ENCODE results near the gene S100A4. TPM values are rescaled to one million over a fixed set of nuclear protein-coding genes. Genes with fewer than 3 reads are reported as not detected.
A peak's percentile ranks its signal among the peaks of the same experiment; 100 is the strongest.

The S100A4 gene
- total and polyA plus RNA-seq, 2 donors: 76.8 to 305 TPM

DNA sequence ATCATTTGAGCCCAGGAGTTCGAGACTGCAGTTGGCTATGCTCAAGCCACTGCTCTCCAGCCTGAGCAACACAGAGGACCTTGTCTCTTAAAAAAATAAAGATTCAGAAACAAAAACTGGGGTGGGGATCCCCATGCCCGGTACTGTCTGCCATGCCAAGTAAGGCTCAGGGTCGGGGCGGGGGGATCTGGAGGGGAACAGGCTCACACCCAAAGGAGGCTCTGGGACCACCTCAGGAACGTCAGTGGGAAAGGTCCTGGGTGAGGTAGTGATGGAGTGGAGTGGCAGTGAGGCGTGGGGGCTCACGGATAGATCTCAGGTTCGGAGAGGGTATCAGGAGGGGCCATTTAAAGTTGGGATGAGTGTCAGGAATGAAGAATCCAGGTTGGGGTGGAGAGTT lies 765 bp upstream of the S100A4 start:
- WGBS: 95% methylated on average over 8 of the region's 8 CpGs
- Histone ChIP-seq H3K36me3 (ENCODE audit: control insufficient read depth in 2 of 2, insufficient read depth in 2 of 2, low read length in 1 of 2) (no peaks in the 10 kb centered on the region), H3K4me1 (ENCODE audit: control insufficient read depth in 2 of 2, insufficient read depth in 2 of 2, low read length in 2 of 2) (peaks cover 39 to 87% of the 10 kb centered on the region in 2 donors), H3K27me3 (ENCODE audit: control insufficient read depth in 2 of 2, insufficient read depth in 1 of 2, low read length in 1 of 2) (no peaks in the 10 kb centered on the region), H3K9me3 (ENCODE audit: control insufficient read depth in 2 of 2, insufficient read depth in 1 of 2, low read length in 1 of 2) (no peaks in the 10 kb centered on the region), H3K4me3 (ENCODE audit: low read length in 2 of 2) (no peak overlapping the region), H3K27ac (ENCODE audit: low read depth in 1 of 2, low read length in 1 of 2) (peak overlapping the region; percentile 95 to 99)
- DNase-seq (ENCODE audit: low read depth in 6 of 9, low spot score in 9 of 9): no peak

DNA sequence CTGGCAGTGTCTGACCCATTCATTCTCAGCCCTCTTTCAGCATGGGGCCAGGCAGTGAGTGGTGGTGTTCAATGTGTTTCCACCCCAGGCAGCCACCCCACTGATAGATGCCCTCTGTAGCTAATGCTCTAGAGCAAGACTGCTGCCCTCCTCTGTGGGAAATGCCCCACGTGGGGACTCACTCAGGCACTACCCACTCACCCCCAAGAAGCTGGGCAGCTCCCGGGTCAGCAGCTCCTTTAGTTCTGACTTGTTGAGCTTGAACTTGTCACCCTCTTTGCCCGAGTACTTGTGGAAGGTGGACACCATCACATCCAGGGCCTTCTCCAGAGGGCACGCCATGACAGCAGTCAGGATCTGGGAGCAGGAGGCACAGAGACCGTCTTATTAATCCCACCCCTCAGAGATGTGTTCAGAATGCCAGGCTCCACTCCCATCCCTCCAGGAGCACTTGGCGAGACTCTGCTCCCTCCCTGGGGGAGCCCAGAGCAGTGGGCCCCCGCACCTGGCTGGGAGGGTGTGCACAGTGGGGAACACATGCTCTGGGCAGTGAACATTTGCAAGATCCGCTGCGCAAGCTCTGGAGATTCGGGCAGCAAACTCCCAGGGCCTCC lies 1.0 kb downstream of the S100A4 start:
- H3K4me1 ChIP-seq (ENCODE audit: control insufficient read depth in 2 of 2, insufficient read depth in 2 of 2, low read length in 2 of 2): peaks cover 57 to 97% of the 10 kb centered on the region in 2 donors
- WGBS: 79% methylated on average over 10 of the region's 10 CpGs
- no peaks in the 10 kb centered on the region for H3K27me3 ChIP-seq (ENCODE audit: control insufficient read depth in 2 of 2, insufficient read depth in 1 of 2, low read length in 1 of 2)
- H3K36me3 ChIP-seq (ENCODE audit: control insufficient read depth in 2 of 2, insufficient read depth in 2 of 2, low read length in 1 of 2): no peaks in the 10 kb centered on the region
- H3K27ac ChIP-seq (ENCODE audit: low read depth in 1 of 2, low read length in 1 of 2): peak overlapping the region; percentile 95 to 99
- H3K4me3 ChIP-seq (ENCODE audit: low read length in 2 of 2): peak overlapping the region; percentile 19 to 22
- H3K9me3 ChIP-seq (ENCODE audit: control insufficient read depth in 2 of 2, insufficient read depth in 1 of 2, low read length in 1 of 2): no peaks in the 10 kb centered on the region
- DNase-seq (ENCODE audit: low read depth in 6 of 9, low spot score in 9 of 9): no peak

DNA sequence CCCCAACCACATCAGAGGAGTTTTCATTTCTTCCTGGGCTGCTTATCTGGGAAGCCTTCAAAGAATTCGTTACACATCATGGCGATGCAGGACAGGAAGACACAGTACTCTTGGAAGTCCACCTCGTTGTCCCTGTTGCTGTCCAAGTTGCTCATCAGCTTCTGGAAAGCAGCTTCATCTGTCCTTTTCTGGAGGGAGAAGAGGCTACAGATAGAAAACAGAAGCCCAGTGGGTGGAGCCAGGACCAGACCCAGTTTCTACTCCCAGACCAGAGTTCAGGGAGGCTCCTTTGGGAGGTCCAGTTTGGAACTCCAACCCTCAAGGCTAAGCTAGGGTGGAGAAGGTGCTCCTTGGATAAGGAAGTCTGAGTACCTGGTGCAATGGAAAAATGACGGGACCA lies 1.9 kb downstream of the S100A4 start:
- peaks cover 58 to 92% of the 10 kb centered on the region in 2 donors for H3K4me1 ChIP-seq (ENCODE audit: control insufficient read depth in 2 of 2, insufficient read depth in 2 of 2, low read length in 2 of 2)
- peak overlapping the region in 1 of 2 donors; percentile 99 for H3K27ac ChIP-seq (ENCODE audit: low read depth in 1 of 2, low read length in 1 of 2)
- no peak overlapping the region for H3K4me3 ChIP-seq (ENCODE audit: low read length in 2 of 2)
- no peaks in the 10 kb centered on the region for H3K36me3 ChIP-seq (ENCODE audit: control insufficient read depth in 2 of 2, insufficient read depth in 2 of 2, low read length in 1 of 2)
- no peaks in the 10 kb centered on the region for H3K27me3 ChIP-seq (ENCODE audit: control insufficient read depth in 2 of 2, insufficient read depth in 1 of 2, low read length in 1 of 2)
- no peak for DNase-seq (ENCODE audit: low read depth in 6 of 9, low spot score in 9 of 9)
- WGBS: 33% methylated on average over 4 of the region's 4 CpGs
- no peaks in the 10 kb centered on the region for H3K9me3 ChIP-seq (ENCODE audit: control insufficient read depth in 2 of 2, insufficient read depth in 1 of 2, low read length in 1 of 2)

DNA sequence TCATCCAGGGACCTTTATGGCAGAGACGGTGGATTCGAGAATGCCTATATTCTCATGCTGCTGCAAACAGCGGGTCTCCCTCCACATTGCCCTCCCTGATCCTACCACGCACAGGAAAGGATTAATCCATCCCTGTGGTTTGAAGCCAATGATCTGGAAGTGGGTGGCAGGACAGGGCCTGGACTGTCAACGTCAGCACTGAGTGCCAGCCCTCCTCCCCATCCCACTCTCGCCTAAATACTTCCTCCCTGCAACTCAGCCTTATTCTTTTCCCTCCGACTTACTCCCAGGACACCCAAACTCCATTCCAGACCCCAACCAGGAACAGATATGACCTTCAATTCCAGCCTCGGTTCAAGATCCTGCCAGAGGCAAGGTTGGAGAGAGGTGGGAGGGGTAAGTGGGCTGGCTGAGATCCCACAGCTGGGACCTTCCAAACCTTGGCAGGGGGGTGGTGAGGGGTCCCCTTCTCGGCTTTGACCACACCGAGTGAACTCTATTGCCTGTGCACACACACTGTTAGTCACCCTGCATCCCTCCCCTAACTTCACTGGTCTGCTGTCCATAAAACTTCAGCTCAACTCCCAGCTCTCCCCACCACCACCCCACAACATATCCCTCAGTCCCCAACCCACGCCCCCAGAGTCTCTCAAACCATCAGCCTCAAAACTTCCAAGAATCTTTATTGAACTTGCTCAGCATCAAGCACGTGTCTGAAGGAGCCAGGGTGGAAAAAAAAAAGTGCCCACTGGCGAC lies 2.5 kb downstream of the S100A4 start:
- peaks cover 58 to 93% of the 10 kb centered on the region in 2 donors for H3K4me1 ChIP-seq (ENCODE audit: control insufficient read depth in 2 of 2, insufficient read depth in 2 of 2, low read length in 2 of 2)
- H3K27ac ChIP-seq (ENCODE audit: low read depth in 1 of 2, low read length in 1 of 2): peak overlapping the region in 1 of 2 donors; percentile 99
- WGBS: 78% methylated on average over 13 of the region's 13 CpGs
- no peak overlapping the region for H3K4me3 ChIP-seq (ENCODE audit: low read length in 2 of 2)
- DNase-seq (ENCODE audit: low read depth in 6 of 9, low spot score in 9 of 9): no peak
- no peaks in the 10 kb centered on the region for H3K36me3 ChIP-seq (ENCODE audit: control insufficient read depth in 2 of 2, insufficient read depth in 2 of 2, low read length in 1 of 2)
- no peaks in the 10 kb centered on the region for H3K27me3 ChIP-seq (ENCODE audit: control insufficient read depth in 2 of 2, insufficient read depth in 1 of 2, low read length in 1 of 2)
- H3K9me3 ChIP-seq (ENCODE audit: control insufficient read depth in 2 of 2, insufficient read depth in 1 of 2, low read length in 1 of 2): no peaks in the 10 kb centered on the region

DNA sequence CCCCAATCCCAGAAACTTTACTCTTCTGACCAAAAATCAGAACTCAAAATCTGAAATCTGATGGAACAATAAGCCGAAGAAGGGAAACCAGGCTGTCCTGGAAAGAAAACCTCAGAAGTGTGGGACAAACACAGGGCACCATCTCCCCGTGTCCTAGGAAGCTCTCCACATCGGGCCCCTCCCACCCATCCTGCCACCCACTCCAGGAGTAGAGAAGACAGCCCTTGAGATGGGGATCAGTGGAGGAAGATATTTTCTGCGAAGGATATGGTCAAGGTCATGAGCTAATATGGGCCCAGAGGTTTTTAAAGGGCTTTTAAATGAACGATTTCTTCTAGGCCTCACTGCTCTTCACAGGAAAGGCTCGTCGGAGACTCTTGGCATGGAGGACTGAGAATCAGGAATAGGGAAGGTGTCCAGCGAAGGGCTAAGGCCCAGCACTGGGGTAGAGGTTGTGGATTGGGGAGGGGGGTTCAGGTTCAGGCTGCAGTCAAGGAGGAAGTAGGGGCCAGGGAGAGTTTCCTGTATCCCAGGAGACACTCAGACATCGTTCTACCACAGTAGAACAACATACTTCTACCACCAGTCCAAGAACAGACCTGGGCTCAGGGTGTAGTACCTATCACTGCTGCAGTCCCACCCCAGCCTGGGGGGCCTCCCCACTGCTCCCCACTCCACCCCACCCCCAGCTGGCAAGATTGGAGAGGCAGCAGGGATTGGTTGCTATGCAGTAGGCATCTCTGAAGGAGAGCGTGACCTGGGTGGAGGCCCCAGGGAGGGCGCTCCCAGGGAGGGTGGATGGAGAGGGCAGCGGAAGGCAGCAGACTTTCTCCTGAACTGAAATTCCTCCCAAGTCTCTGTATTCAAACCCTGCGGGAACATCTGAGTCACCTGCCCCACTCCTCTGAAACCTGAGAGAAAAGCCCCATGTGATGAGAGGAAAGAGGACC lies 3.7 kb downstream of the S100A4 start:
- H3K27ac ChIP-seq (ENCODE audit: low read depth in 1 of 2, low read length in 1 of 2): peak overlapping the region; percentile 9 to 87
- H3K36me3 ChIP-seq (ENCODE audit: control insufficient read depth in 2 of 2, insufficient read depth in 2 of 2, low read length in 1 of 2): no peaks in the 10 kb centered on the region
- no peaks in the 10 kb centered on the region for H3K27me3 ChIP-seq (ENCODE audit: control insufficient read depth in 2 of 2, insufficient read depth in 1 of 2, low read length in 1 of 2)
- peaks cover 59 to 84% of the 10 kb centered on the region in 2 donors for H3K4me1 ChIP-seq (ENCODE audit: control insufficient read depth in 2 of 2, insufficient read depth in 2 of 2, low read length in 2 of 2)
- DNase-seq (ENCODE audit: low read depth in 6 of 9, low spot score in 9 of 9): no peak
- no peak overlapping the region for H3K4me3 ChIP-seq (ENCODE audit: low read length in 2 of 2)
- peaks cover 0 to 4% of the 10 kb centered on the region in 2 donors for H3K9me3 ChIP-seq (ENCODE audit: control insufficient read depth in 2 of 2, insufficient read depth in 1 of 2, low read length in 1 of 2)
- 86% methylated on average over 13 of the region's 13 CpGs for WGBS

DNA sequence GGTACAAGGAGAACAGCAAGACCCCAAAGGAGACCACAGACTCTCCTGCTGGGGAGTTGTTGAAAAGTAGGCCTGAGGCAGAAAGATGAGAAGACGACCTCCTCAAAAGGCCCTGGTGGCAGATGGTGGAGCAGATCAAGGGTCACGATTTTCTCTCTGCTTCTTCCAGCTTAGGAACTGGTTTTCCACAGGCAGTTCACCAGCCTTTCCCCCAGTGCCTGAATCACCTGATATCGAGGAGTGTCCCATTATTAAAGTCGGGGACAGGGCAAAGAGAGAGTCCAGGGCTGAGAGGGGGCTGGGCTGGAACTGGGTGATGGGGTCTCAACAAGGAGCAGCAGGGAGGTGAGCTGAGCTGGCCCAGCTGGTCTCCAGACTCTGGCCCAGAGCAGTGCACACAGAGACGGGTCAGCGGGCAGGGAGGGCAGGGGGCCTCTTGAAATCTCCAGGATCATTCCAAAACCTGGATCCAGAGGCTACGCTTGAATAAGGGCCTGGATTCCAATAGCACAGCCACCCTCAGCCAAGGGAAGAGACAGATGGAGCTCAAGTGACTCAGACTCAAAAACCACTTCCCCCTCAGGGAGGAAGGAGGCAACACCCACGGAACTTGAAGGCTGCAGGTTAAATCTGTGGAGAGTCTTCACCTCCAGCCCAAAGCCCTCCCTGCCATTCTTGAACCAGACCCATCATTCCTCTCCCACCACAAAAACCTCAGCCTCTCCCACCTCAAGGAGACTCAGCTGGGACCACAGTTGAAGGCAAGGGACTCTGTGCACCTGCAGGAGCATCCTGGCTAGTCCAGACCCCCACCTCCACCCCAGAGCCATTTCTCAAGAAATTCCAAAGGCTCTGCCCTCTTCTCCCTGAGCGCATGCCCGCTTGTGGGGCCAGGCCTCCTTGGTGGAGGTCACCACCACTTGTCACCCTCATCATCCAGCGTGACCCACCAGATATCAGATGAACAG lies 4.9 kb downstream of the S100A4 start, which contains the start of gene S100A5:
Gene S100A5 (minus strand): TSS at position 541 of the 968 bp plus-strand sequence. CDS start 743 bp downstream, outside the sequence.
- DNase-seq (ENCODE audit: low read depth in 6 of 9, low spot score in 9 of 9): peak in 4 of 9 donors; percentile 54 to 84 (median 64)
- WGBS: 58% methylated on average over 11 of the region's 11 CpGs
- Histone ChIP-seq H3K4me3 (ENCODE audit: low read length in 2 of 2) (no peak within 1 kb of the TSS), H3K4me1 (ENCODE audit: control insufficient read depth in 2 of 2, insufficient read depth in 2 of 2, low read length in 2 of 2) (peaks cover 55 to 81% of the 10 kb centered on the region in 2 donors), H3K36me3 (ENCODE audit: control insufficient read depth in 2 of 2, insufficient read depth in 2 of 2, low read length in 1 of 2) (no peaks in the 10 kb centered on the region), H3K27me3 (ENCODE audit: control insufficient read depth in 2 of 2, insufficient read depth in 1 of 2, low read length in 1 of 2) (no peaks in the 10 kb centered on the region), H3K9me3 (ENCODE audit: control insufficient read depth in 2 of 2, insufficient read depth in 1 of 2, low read length in 1 of 2) (peaks cover 0 to 5% of the 10 kb centered on the region in 2 donors), H3K27ac (ENCODE audit: low read depth in 1 of 2, low read length in 1 of 2) (peak within 1 kb of the TSS; percentile 82 to 87)

DNA sequence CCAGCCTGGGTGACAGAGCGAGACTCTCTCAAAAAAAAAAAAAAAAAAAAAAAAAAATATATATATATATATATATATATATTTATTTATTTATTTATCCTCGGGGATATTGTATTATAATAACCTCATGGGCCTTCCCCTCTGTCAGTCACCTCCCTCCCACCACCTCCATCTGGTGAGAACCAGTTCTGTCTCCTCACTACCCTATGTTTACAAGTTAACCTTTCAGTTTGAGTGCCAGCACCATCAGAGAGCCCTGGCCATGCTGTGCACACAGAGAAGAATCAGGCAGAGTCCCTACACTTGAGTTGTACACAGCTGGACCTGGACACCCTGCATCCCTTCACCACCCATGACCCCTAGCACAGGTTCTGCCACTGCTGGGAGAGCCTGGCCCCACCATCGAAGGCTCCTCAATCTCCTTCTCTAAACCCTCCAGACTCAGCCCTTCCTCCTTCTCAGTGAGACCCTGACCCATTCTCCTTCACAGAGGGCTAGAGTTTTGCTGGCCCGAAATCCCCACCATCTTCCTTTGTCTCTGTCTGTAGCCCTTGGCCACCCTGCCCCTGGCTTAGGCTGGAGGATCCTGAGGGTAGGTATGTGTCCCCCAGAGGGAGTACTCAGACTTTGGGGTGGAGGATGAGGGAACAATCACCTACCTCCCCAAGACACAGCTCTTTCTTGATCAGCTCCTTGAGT lies 6.1 kb downstream of the S100A4 start:
- Histone ChIP-seq H3K4me1 (ENCODE audit: control insufficient read depth in 2 of 2, insufficient read depth in 2 of 2, low read length in 2 of 2) (peaks cover 54 to 81% of the 10 kb centered on the region in 2 donors), H3K27me3 (ENCODE audit: control insufficient read depth in 2 of 2, insufficient read depth in 1 of 2, low read length in 1 of 2) (no peaks in the 10 kb centered on the region), H3K9me3 (ENCODE audit: control insufficient read depth in 2 of 2, insufficient read depth in 1 of 2, low read length in 1 of 2) (peaks cover 0 to 5% of the 10 kb centered on the region in 2 donors), H3K4me3 (ENCODE audit: low read length in 2 of 2) (no peak overlapping the region), H3K27ac (ENCODE audit: low read depth in 1 of 2, low read length in 1 of 2) (peak overlapping the region; percentile 52 to 87), H3K36me3 (ENCODE audit: control insufficient read depth in 2 of 2, insufficient read depth in 2 of 2, low read length in 1 of 2) (no peaks in the 10 kb centered on the region)
- DNase-seq (ENCODE audit: low read depth in 6 of 9, low spot score in 9 of 9): no peak
- WGBS: 90% methylated on average over 4 of the region's 4 CpGs

Measured in thymus (tissue), 11 donors.